Dermis blood vessel endothelial cell (primary cell): ENCODE results near the gene NIPA2. TPM values are rescaled to one million over a fixed set of nuclear protein-coding genes. Genes with fewer than 3 reads are reported as not detected.
"Not testable (repeated sequence)": the region's sequence is repeated elsewhere in the genome, so short reads cannot be mapped to it uniquely, and the experiment has no call there.

ENCODE experiments used
- DNase-seq: peaks from one replicate; pipeline ENCODE4 v3.0.0; 2010
- total RNA-seq: library from RNA; depleted of rRNA; stranded (reverse); fragments of >200 nt; gene quantifications from 2 replicates; pipeline ENCODE4 v1.2.3, GENCODE V29; 2014

NIPA2 gene
- 40.8 and 110 TPM in 2 replicates for total RNA-seq

GRCh38 chr15:22838292-22839042 is at the start of gene NIPA2:
TSS of gene NIPA2 (plus strand) at chr15:22838666. CDS start at chr15:22851732, 13,066 bp downstream.
- DNase-seq = peak; percentile 99

GRCh38 chr15:22794063-22794462 is 44.4 kb upstream of the NIPA2 start:
- no peak for DNase-seq

DNA sequence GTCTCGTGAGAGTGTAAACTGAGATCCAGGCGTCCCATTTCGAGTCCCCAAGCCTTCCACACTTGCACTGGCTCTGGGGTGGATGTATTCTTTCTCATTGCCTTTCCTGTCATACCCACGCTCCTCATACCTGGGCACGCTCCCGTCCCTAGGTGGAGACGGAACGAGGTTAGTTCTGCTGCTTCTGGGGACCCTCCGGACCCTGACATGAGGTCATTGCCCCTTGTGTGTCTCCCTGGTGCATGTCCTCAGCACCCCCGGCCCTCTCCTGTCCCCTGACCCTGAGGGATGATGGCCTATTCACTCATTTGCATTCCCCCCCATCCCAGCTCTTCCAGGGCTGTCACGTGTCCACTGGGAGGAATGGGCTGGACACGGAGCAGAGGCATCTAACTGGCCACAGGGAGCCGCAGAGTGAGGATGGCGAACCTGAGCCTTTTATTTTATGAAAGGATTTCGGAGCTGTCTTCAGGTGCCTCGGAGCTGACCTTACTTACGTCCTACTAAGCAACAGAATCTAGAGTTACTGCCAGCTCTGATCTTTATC is 43.8 kb upstream of the NIPA2 start:
- no peak for DNase-seq

- DNase-seq = no peak
Measured at GRCh38 chr15:22795206-22796063, 43.0 kb upstream of the NIPA2 start.

- no peak for DNase-seq
Measured at GRCh38 chr15:22796079-22796478, 42.4 kb upstream of the NIPA2 start.

- no peak for DNase-seq
Measured at GRCh38 chr15:22799902-22800301, 38.6 kb upstream of the NIPA2 start.

- not testable (repeated sequence) for DNase-seq
Measured at GRCh38 chr15:22803006-22803405, 35.5 kb upstream of the NIPA2 start.

GRCh38 chr15:22806156-22806555 is 32.3 kb upstream of the NIPA2 start:
- no peak for DNase-seq

- no peak for DNase-seq
Measured at GRCh38 chr15:22806664-22807063, 31.8 kb upstream of the NIPA2 start.

DNA sequence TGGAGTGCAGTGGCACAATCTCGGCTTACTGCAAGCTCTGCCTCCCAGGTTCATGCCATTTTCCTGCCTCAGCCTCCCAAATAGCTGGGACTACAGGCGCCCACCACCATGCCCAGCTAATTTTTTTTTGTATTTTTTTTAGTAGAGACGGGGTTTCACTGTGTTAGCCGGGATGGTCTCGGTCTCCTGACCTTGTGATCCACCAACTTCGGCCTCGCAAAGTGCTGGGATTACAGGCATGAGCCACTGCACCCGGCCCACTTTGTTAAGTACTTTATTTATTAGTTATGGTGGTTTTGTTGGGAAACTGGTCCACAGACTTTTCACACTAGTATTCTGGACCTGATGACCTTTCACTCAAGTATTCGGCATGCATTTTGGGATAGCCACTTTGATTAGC is 30.6 kb upstream of the NIPA2 start:
- DNase-seq = not testable (repeated sequence)

DNA sequence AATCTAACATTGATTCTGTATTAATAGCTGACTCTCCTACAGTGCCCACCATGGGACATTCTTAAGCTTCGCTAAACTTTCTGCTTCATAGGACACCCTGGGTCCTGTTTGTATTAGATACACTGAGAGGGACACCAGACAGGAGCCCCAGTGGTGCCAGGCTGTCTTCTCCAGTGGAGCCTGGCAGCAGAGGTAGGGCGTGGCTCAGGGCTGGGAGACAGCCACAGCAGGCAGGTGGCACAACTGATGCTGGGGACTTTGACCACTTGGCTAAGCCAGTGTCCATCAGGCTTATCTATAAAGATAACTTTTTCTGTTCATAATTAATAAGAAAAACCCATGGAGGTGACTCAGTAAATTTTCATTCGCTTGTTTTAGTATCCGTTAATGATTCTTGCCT is 30.2 kb upstream of the NIPA2 start:
- no peak for DNase-seq

- DNase-seq = no peak
Measured at GRCh38 chr15:22808761-22809280, 29.6 kb upstream of the NIPA2 start.

DNA sequence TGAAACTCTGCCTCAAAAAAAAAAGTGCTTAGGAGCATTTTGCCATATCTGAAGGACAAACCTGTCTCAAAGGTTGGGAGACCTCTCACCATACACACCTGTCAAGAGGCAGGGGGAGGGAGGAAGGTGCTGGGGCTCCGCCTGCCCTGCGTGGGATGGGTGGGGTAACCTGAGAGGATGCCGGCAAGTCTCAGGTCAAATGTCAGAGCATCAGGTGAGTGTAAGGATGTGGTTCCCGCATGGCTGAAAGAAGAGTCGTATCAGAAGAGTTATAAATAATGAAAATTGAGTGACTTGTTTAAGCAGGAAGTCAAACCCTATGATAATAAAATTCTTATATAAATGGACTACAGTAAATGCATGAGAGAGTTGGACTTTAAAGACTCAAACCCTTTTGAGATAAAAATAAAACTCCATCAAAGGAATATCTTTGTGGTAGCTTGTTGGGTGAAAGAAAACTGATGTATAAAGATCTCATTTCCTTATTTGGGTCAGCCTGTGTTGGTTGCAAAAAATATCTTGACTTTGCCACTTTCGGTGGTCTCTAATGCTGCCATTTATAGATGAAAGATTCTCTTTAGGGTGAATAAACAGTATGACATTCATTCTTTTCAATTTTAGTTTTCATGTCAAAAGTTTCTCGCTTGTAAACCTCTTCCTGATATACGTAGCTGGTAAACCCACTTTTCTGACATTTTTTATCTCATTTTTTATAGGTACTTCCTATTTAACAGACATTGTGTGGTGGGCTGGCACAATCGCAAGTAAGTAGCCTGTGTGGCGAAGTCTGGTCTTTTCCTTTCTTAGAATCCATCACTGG is 28.2 kb upstream of the NIPA2 start:
- no peak for DNase-seq

DNA sequence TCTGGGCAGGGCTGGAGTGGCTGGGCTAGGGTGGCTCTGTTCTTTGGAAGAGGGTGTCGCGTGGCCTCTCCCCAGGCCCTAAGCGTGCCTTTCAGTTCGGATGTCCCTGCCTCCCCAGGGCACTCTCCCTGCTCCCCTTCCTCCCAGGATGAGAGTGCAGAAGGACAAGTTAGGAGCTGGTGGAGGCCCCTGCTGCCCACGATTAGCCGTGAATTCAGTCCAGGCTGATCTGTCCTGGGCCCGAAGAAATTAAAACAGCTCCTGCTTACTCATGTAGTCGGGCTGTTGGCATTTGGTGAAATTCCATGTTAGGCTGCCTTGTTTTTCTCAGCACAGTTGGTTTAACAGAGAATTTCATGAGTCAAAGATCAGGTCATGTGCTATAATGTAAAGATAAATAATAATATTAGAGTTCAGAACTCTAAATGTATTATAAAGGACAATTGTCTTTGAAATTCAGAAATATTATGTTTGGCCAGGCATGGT is 27.6 kb upstream of the NIPA2 start:
- DNase-seq = no peak

DNA sequence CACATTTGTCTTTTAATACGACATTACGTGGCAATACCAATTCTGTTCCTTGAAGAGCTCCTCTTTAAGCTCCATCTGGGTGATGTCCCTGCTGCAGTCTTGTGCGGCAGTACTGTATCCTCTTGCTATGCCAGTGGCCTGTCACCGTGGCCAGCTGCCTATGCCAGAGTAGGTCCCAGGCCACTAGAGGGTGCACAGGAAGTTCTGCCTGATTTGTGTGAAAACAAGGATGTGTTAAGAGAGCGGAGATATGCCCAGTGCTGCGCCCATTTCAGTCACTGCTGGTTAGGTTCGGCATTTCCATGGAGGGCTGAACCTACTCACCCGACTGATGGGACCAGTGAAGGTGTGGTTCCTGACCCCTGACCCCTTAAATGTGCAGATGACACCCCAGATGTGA is 26.8 kb upstream of the NIPA2 start:
- peak; percentile 38 for DNase-seq

DNA sequence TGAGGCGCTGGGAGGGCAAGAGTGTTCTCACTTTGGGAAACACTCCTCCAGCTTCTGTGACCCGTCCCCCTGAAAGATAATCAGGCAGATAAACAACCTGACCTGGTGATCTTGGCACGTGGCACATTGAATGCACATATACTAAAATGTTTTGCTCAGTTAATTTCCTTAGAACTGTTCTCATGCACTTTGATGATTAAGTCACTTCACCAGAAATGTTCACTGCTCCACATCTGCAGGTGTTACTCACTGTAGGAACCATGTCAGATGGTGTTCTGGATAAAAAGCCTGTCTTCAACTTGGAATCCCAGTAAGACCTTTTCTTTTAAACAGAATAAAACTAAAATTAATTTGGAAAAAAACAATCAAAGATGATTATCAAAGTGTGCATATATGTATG is 24.6 kb upstream of the NIPA2 start:
- no peak for DNase-seq

DNA sequence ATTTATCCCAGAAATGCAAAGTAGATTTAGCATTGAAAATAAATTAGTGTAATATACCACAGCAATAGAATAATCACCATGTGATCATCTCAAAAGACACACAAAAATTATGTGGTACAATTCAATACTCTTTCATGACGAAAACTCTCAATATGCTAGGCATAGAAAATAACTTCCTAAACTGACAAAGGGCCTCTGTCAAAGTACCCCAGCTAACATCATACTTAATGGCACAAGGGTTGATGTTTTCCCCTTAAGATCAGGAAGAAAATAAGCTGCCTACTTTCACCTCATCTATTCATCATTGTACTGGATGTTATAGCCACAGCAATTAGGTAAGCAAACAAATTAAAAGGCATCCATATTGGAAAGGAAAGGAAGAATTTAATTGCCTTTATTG is 22.7 kb upstream of the NIPA2 start:
- DNase-seq = no peak

- DNase-seq = no peak
Measured at GRCh38 chr15:22819651-22820050, 18.8 kb upstream of the NIPA2 start.

- DNase-seq = no peak
Measured at GRCh38 chr15:22823495-22824128, 14.9 kb upstream of the NIPA2 start.

GRCh38 chr15:22827125-22827524 is 11.3 kb upstream of the NIPA2 start:
- no peak for DNase-seq

DNA sequence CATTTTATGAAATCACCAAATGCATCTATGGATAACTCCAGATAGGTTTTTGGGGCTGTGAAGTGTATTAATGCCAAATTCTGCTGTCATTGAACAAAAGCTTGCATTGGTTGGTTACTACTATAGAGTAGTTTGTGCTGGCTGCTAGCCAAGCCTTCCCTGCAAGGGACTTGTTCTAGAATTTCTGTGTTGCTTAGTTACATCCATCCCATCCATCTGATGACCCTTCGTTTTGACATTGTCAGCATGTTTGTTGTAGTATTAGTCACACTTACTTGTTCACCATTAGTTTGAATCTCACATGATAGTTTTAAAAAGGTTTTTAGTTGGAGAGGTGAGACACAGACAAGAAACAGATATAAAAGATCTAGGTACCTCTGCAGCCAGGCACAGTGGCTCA is 7.0 kb upstream of the NIPA2 start:
- no peak for DNase-seq
